Heart right ventricle (tissue), 16 donors: ENCODE measurements around the gene LRRC8D. TPM values are rescaled to one million over a fixed set of nuclear protein-coding genes. Genes with fewer than 3 reads are reported as not detected.

Source experiments
- ATAC-seq, 8 donors: fragments of 200-7000 bp; cut with Tn5 transposase; one replicate each; pipeline ENCODE4 v1.9.1; 2020; ENCODE audit warnings: mild to moderate bottlenecking in 8 of 8, moderate library complexity in 8 of 8, moderate number of reproducible peaks in 1 of 8
- DNase-seq, 2 donors: peaks; one replicate each; pipeline ENCODE4 v3.0.0-alpha.2; 2020
- H3K27ac ChIP-seq, 10 donors: fragments of 200-600 bp; sonication (generic) in 2 of 10; one replicate each; pipeline versions ENCODE4 v1.5.0 to v1.8.0; 2020 to 2022; ENCODE audit warnings: mild to moderate bottlenecking in 3 of 10
- H3K27me3 ChIP-seq, 7 donors: fragments of 200-600 bp; one replicate each; pipeline ENCODE4 v1.8.0; 2021 to 2022; ENCODE audit warnings: mild to moderate bottlenecking in 2 of 7
- H3K36me3 ChIP-seq, 9 donors: fragments of 200-600 bp; sonication (generic) in 1 of 9; one replicate each; pipeline versions ENCODE4 v1.5.0 to v1.8.0; 2020 to 2022; ENCODE audit warnings: mild to moderate bottlenecking in 2 of 9
- H3K4me1 ChIP-seq, 9 donors: fragments of 200-600 bp; sonication (generic) in 1 of 9; one replicate each; pipeline versions ENCODE4 v1.5.0 to v1.8.0; 2020 to 2022; ENCODE audit warnings: mild to moderate bottlenecking in 4 of 9
- H3K4me3 ChIP-seq, 10 donors: fragments of 200-600 bp; sonication (generic) in 2 of 10; one replicate each; pipeline versions ENCODE4 v1.5.0 to v1.8.0; 2020 to 2022; ENCODE audit warnings: mild to moderate bottlenecking in 7 of 10, moderate library complexity in 2 of 10
- H3K9me3 ChIP-seq, 11 donors: fragments of 200-600 bp in 10 of 11; sonication (generic) in 2 of 11; one replicate each; pipeline versions ENCODE4 v1.5.0 to v1.8.0; 2013 to 2022; ENCODE audit warnings: mild to moderate bottlenecking in 2 of 11, control low read depth in 1 of 11, moderate library complexity in 1 of 11
- CTCF ChIP-seq, 9 donors: fragments of 200-600 bp; sonication (generic) in 2 of 9; IDR thresholded peaks; one replicate each; pipeline versions ENCODE4 v1.5.0 to v1.8.0; 2021 to 2022; ENCODE audit warnings: antibody characterized with exemption in 9 of 9, mild to moderate bottlenecking in 5 of 9, moderate library complexity in 1 of 9
- WGBS, 2 donors: extraction: QIAGEN DNeasy Blood & Tissue Kit; methylation state at CpG; one replicate each; pipeline ENCODE4 v1.1.7; 2013; ENCODE audit warnings: inconsistent platforms in 1 of 2; 5-methylcytosine and 5-hydroxymethylcytosine counted together
- intact Hi-C, 10 donors: fragments of 100-400 bp; cut with DNase I; formaldehyde crosslinking; loops; one replicate each; pipeline versions ENCODE4 v1.11.1 to v1.14.2; 2022
- polyA plus RNA-seq, 2 donors: library from polyadenylated mRNA; stranded (reverse); fragments of 200-250 nt; gene quantifications; one replicate each; pipeline ENCODE4 v1.2.3, GENCODE V29; 2013
- total RNA-seq, 10 donors: library from RNA; stranded (reverse); fragmentation: NEBNext Ultra II Directional in 3 of 10; extraction: Animal tissue kit (Norgen Biotek cat#: 25700) in 3 of 10; gene quantifications; one replicate each; pipeline versions ENCODE4 v1.2.1 to v1.2.4, GENCODE V29; 2021 to 2023
- donor health status: Arrhythmogenic right ventricular cardiomyopathy.
- donor health status: ischemic (EF 13 %, LVEDD 7.1; RV severe dilation, severe dysfunction).
- donor health status: healthy with polysubstance abuse.
- donor health status: DM: no; HTN: yes; CAD: no.
- donor health status: DM: no; HTN: no; CAD: no.
- donor health status: ischemic (EF 25% LVEDD 6.9; RV normal size, moderate dysfunction).
- donor health status: ischemic (EF 25% LVEDD 5.7; RV mildly dilated, moderate dysfunction).
- donor health status: healthy.
- donor health status: DM: yes; HTN: yes; CAD: no.
- donor health status: Ischemic cardiomyopathy.
- donor health status: ischemic (EF 35%, LVEDD 5.7; RV mildly dilated, moderate dysfunction).
- donor health status: nonischemic (EF 11% LVEDD 7.7; RV severe dilation, severe dysfunction).
- donor health status: DM: yes; HTN: yes; CAD: no.
- donor health status: PGD.
- donor health status: ischemic (EF 29% LVEDD 5.4; RV normal size, mild dysfunction).
- donor health status: nonischemic (EF 23%, LVEDD 6.1; RV moderate dilation, normal function).

The LRRC8D gene
- total and polyA plus RNA-seq, 12 donors: 3.0 to 11.0 (median 6.6) TPM

DNA sequence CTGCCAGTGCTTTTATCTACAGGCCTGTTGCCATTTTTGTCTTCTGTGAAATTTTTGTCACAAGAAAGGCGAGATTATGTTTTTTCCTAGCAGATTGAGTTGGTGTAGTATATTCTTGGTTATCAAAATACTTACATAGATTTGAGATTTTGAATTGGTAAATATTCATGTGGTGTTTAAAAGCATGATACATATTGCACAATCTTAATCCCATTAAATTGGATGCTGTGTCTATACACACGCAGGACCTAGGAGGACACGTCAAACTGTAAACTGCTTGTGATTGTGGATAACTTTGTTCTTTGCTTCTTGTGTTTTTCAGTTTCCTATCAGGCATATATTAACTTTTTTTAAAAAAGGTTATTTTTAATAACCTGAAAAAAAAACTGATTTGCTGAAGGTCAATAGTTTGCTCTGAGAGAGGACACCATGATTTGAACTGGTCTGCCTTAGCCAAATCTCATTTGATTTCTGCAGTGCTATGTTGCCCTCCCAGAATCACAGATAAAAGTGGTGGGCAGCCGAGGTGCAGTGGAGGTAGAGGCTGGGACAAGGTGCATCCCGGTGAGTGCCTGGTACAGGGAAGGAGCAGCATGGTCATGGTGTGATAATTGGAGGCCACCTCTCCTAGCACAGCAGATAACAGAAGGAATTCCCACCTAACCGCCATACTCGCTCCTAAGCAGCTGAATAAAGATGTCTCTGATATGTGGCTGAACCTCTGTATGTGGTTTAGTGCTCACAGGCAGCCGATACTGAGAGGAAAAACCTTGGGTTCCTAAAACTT is 76.7 kb downstream of the LRRC8D start:
- Histone ChIP-seq H3K4me1 (peaks cover 0 to 36% (median 13%) of the 10 kb centered on the region in 9 donors), H3K36me3 (no peaks in the 10 kb centered on the region), H3K27ac (peak overlapping the region in 1 of 10 donors; percentile 52), H3K27me3 (no peaks in the 10 kb centered on the region), H3K9me3 (no peaks in the 10 kb centered on the region), H3K4me3 (no peak overlapping the region)
- no peak for DNase-seq
- intact Hi-C loops: no loop called here
- TF ChIP-seq CTCF (IDR thresholded peaks at IDR 0.05): no peak
- 84 to 87% methylated on average over 8 of the region's 8 CpGs for WGBS, 2 donors
- no peak for ATAC-seq

DNA sequence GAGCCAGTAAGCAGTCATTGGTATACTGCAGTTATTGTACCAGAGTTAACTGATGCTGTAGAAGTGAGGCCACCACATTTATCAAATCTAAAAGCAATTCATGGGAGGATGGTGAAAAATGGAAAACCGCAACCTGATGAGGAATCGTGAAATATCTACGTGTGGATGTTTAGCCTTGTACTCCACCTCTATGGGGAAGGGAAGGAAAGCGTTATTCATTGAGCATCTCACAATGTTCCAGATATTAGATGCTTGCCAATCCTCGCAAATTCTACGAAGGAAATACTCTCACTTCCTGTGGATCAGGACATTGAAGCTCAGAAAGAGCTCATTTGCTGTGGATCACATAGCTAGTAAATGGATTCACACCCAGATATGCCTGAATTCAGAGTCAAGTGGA is 77.3 kb downstream of the LRRC8D start:
- Histone ChIP-seq H3K27me3 (no peaks in the 10 kb centered on the region), H3K36me3 (no peaks in the 10 kb centered on the region), H3K4me1 (peaks cover 0 to 39% (median 13%) of the 10 kb centered on the region in 9 donors), H3K27ac (peak overlapping the region in 2 of 10 donors; percentile 10 to 52), H3K9me3 (no peaks in the 10 kb centered on the region), H3K4me3 (no peak overlapping the region)
- 65 to 68% methylated on average over 6 of the region's 6 CpGs for WGBS, 2 donors
- DNase-seq (no peak), ATAC-seq (peak in 4 of 8 donors; percentile 11 to 67 (median 42))
- intact Hi-C loops: no loop called here
- TF ChIP-seq CTCF (IDR thresholded peaks at IDR 0.05): no peak

DNA sequence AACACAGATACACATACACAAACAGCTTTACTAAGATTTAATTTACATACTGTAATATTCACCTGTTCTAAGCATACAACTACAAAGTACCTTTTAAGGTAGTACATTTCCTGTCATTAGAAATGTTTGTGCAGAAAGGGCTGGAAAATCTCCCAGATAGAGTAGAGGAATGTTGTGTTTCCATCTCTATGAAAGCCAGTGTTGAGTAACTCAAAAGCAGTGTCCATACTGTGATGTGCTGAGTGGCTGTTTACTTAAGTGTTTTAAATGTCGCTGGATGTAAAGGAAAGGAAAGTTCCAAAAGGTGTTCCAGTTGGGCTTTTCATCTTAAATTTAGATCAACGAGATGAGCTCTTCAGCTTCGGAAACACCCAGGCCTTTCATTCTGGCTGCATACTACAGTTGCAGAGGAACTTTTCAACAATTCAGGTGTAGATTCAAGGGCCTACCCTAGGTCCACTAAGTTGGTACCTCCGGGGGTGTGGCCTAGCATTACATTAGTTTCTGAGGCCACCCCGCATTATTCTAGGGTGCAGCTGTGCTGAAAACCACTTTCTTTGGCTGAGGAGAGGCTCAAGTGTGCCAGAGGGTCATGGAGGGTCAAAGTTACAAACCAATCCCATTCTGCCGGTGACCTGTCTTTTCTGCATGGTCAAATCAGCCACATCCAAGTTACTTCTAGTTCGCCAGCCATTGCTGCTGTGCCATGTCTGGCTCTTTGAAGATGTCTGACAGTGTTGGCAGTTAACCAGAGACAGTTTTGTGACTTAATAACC is 78.1 kb downstream of the LRRC8D start:
- WGBS, 2 donors: 96 to 97% methylated on average over 7 of the region's 7 CpGs
- ATAC-seq (no peak), DNase-seq (no peak)
- no peaks in the 10 kb centered on the region for H3K27me3 ChIP-seq
- no peaks in the 10 kb centered on the region for H3K36me3 ChIP-seq
- H3K4me3 ChIP-seq: no peak overlapping the region
- H3K9me3 ChIP-seq: no peaks in the 10 kb centered on the region
- peak overlapping the region in 2 of 10 donors; percentile 10 to 52 for H3K27ac ChIP-seq
- H3K4me1 ChIP-seq: peaks cover 0 to 46% (median 19%) of the 10 kb centered on the region in 9 donors
- no peak for TF ChIP-seq CTCF (IDR thresholded peaks at IDR 0.05)
- intact Hi-C loops: no loop called here

- ATAC-seq: no peak
- Histone ChIP-seq H3K27ac (no peak overlapping the region), H3K4me3 (no peak overlapping the region), H3K9me3 (no peaks in the 10 kb centered on the region), H3K36me3 (no peaks in the 10 kb centered on the region), H3K27me3 (no peaks in the 10 kb centered on the region), H3K4me1 (peaks cover 0 to 56% (median 25%) of the 10 kb centered on the region in 9 donors)
- DNase-seq: no peak
- no peak for TF ChIP-seq CTCF (IDR thresholded peaks at IDR 0.05)
- 77 to 79% methylated on average over 2 of the region's 2 CpGs for WGBS, 2 donors
- intact Hi-C loops: loop anchor here in 2 of 10 donors (10.0 kb wide), 1 partner anchor 56 kb away; no protein-coding TSS in a partner anchor
These were observed 79.5 kb downstream of the LRRC8D start for GRCh38 chr1:89900323-89900722.
